ENCODE measurements around the gene CLIP2.
"Not testable (repeated sequence)": the region's sequence is repeated elsewhere in the genome, so short reads cannot be mapped to it uniquely, and the experiment has no call there.

CLIP2 gene

GRCh38 chr7:74405191-74405898 is 116.1 kb downstream of the CLIP2 start:
- Mint-ChIP-seq H3K4me1 (no peaks in the 10 kb centered on the region), H3K9me3 (no peaks in the 10 kb centered on the region), H3K27me3 (no peaks in the 10 kb centered on the region), H3K4me3 (no peak overlapping the region), H3K27ac (no peak overlapping the region)
- ATAC-seq (peak; percentile 15), DNase-seq (no peak)

DNA sequence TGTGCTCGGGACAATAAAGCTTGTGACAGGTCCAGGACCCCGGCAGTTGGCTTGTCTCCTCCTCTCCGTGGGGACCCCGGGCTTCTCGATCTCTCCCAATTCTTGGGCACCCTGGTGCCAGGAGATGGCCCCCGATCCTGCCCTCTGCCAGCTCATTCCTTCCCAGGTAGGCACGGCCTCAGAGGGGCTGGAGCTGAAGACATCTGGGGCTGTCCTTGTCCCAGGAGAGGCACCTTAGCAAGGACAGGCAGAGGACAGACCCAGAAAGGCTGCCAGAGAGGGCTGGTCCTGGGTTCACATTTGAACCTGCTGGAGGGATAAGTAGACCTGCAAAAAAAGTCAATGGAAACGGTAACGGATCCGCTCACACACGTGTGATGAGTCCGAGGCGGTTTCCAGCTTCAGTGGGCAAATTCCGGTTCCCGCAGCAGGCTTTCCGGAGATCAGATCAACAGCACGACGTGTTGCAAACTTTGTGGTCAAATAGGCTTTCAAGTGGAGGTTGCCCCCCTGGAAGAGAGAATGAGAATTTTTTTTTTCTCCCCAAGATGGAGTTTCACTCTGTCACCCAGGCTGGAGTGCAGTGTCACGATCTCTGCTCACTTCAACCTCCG is 116.8 kb downstream of the CLIP2 start:
- ATAC-seq (no peak), DNase-seq (no peak)
- Mint-ChIP-seq H3K27me3 (no peaks in the 10 kb centered on the region), H3K4me3 (no peak overlapping the region), H3K27ac (no peak overlapping the region), H3K9me3 (no peaks in the 10 kb centered on the region), H3K4me1 (no peaks in the 10 kb centered on the region)

GRCh38 chr7:74407958-74408357 is 118.8 kb downstream of the CLIP2 start:
- Mint-ChIP-seq H3K4me1 (no peaks in the 10 kb centered on the region), H3K4me3 (no peak overlapping the region), H3K9me3 (no peaks in the 10 kb centered on the region), H3K27ac (no peak overlapping the region), H3K27me3 (no peaks in the 10 kb centered on the region)
- DNase-seq (no peak), ATAC-seq (no peak)

DNA sequence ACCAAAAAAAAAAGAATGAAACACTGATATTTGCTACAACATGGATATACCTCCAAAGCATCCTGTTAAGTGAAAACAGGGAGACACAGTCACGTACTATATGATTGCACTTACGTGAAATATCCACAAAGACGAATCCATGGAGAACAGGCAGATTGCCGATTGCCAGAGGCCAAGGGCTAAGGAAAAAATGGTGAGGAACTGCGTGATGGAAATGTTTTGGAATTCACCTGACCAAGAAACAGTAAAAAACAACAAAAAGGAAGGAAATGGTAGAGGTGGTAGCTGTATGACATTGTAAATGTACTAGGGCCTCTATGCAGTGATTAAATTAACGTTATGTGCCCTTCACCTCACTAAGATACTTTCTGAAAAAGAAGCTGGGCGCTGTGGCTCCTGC is 120.4 kb downstream of the CLIP2 start:
- Mint-ChIP-seq H3K9me3 (no peaks in the 10 kb centered on the region), H3K27me3 (no peaks in the 10 kb centered on the region), H3K4me3 (no peak overlapping the region), H3K4me1 (no peaks in the 10 kb centered on the region), H3K27ac (no peak overlapping the region)
- no peak for ATAC-seq
- DNase-seq, result no peak

- H3K27me3 Mint-ChIP-seq, result no peaks in the 10 kb centered on the region
- H3K4me3 Mint-ChIP-seq, result no peak overlapping the region
- H3K27ac Mint-ChIP-seq, result no peak overlapping the region
- DNase-seq (no peak), ATAC-seq (no peak)
- H3K9me3 Mint-ChIP-seq, result no peaks in the 10 kb centered on the region
- H3K4me1 Mint-ChIP-seq, result no peaks in the 10 kb centered on the region
Observed at GRCh38 chr7:74410772-74411171, 121.6 kb downstream of the CLIP2 start.

- DNase-seq, H3K27ac Mint-ChIP-seq, H3K9me3 Mint-ChIP-seq, H3K4me3 Mint-ChIP-seq, ATAC-seq, H3K4me1 Mint-ChIP-seq, H3K27me3 Mint-ChIP-seq: not testable (repeated sequence)
Observed at GRCh38 chr7:74411571-74411970, 122.4 kb downstream of the CLIP2 start.

DNA sequence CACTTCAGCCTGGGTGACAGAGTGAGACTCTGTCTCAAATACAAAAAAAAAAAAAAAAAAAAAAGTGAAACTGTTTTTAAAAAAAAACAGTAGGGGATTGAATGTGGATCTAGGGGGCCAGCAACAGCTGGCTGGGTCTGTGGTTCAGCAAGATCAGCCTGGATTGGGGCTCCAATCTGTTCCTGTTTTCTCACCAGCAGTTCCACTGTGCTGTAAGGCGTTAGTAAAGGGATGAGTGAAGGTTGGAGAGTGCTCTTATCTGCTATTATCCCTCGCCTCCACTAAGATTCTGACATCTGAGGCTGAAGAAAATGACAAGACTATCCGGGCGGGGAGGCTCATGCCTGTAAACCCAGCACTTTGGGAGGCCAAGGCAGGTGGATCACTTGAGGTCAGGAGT is 122.8 kb downstream of the CLIP2 start:
- no peak overlapping the region for H3K4me3 Mint-ChIP-seq
- H3K27ac Mint-ChIP-seq, result no peak overlapping the region
- ATAC-seq, result no peak
- no peaks in the 10 kb centered on the region for H3K27me3 Mint-ChIP-seq
- H3K4me1 Mint-ChIP-seq, result no peaks in the 10 kb centered on the region
- DNase-seq, result no peak
- H3K9me3 Mint-ChIP-seq, result no peaks in the 10 kb centered on the region

GRCh38 chr7:74412603-74413002 is 123.4 kb downstream of the CLIP2 start:
- H3K4me3 Mint-ChIP-seq, result no peak overlapping the region
- no peak for DNase-seq

DNA sequence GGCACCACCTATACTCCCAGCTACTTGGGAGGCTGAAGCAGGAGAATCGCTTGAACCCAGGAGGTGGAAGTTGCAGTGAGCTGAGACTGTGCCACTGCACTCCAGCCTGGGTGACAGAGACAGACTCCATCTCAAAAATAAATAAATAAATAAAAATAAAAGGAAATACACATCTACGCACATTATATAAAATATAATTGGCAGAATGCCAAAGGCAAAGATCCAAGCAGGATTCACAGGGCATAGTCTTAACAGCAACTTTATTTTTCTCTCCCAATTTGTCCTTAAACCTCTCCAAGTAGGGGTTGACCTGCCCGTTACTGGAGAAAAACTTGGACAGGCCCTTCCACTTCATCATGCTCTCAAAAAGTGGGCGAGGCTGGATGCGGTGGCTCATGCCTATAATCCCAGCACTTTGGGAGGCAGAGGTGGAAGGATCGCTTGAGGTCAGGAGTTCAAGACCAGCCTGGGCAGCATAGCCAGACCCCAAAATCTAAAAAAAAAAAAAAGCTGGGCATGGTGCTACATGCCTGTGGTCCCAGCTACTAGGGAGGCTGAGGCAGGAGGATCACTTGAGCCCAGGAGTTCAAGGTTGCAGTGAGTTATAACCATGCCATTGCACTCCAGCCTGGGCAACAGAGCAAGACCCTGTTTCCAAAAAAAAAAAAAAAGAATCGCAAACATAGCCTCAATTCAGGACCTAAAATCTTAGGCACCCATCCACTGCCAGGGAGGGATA is 125.6 kb downstream of the CLIP2 start:
- H3K4me1 Mint-ChIP-seq, DNase-seq, H3K9me3 Mint-ChIP-seq, ATAC-seq, H3K27ac Mint-ChIP-seq, H3K27me3 Mint-ChIP-seq, H3K4me3 Mint-ChIP-seq: not testable (repeated sequence)

More at GRCh38 chr7:74412603-74413002, 123.4 kb downstream of the CLIP2 start:
- Mint-ChIP-seq H3K9me3 (no peaks in the 10 kb centered on the region), H3K4me1 (no peaks in the 10 kb centered on the region), H3K27ac (peak overlapping the region in 1 of 2 donors; percentile 83), H3K27me3 (no peaks in the 10 kb centered on the region)
- ATAC-seq, result no peak

GRCh38 chr7:74417419-74417971 is 128.3 kb downstream of the CLIP2 start:
- Mint-ChIP-seq H3K4me1 (no peaks in the 10 kb centered on the region), H3K27me3 (no peaks in the 10 kb centered on the region), H3K4me3 (no peak overlapping the region), H3K9me3 (no peaks in the 10 kb centered on the region), H3K27ac (no peak overlapping the region)
- DNase-seq, result peak; percentile 52 to 60
- peak; percentile 61 for ATAC-seq

DNA sequence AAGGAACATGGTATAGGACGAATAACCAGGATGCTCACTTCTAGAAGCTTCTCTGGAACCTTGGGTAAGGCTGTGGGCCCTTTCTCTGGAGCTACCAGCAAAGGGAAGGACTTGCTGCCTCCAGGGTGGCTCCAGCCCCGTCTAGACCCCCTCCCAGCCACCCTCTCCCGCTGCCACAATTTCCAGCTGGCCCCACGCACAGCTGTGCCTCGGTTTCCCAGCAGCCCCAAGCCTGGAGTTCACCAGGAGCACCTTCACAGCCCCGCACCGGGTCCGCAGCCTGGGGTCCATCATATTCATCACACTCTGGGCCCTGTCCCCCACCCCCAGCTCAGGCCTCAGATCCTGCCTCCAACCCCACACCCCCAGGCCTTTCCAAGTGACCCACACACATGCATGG is 128.9 kb downstream of the CLIP2 start:
- DNase-seq, result no peak
- Mint-ChIP-seq H3K9me3 (no peaks in the 10 kb centered on the region), H3K4me3 (no peak overlapping the region), H3K27me3 (no peaks in the 10 kb centered on the region), H3K4me1 (no peaks in the 10 kb centered on the region), H3K27ac (peak overlapping the region in 1 of 2 donors; percentile 26)
- no peak for ATAC-seq

GRCh38 chr7:74418538-74418937 is 129.3 kb downstream of the CLIP2 start:
- H3K27ac Mint-ChIP-seq, result no peak overlapping the region

DNA sequence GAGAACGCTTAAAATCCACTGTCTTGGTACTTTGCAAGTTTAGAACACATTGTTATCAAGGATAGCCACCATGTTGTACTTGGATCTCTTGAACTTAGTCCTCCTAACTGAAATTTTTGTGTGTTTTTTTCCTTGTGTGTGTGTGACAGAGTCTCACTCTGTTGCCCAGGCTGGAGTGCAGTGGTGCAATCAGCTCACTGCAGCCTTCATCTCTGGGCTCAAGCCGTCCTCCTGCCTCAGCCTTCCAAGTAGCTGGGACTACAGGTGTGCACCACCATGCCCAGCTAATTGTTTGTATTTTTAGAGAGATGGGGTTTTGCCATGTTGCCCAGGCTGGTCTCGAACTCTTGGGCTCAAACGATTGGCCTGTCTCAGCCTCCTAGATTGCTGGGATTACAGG is 130.0 kb downstream of the CLIP2 start:
- not testable (repeated sequence) for H3K27me3 Mint-ChIP-seq, H3K4me1 Mint-ChIP-seq, H3K9me3 Mint-ChIP-seq, ATAC-seq, DNase-seq, H3K27ac Mint-ChIP-seq, H3K4me3 Mint-ChIP-seq

More at GRCh38 chr7:74418538-74418937, 129.3 kb downstream of the CLIP2 start:
- Mint-ChIP-seq H3K27me3 (no peaks in the 10 kb centered on the region), H3K4me1 (no peaks in the 10 kb centered on the region), H3K9me3 (no peaks in the 10 kb centered on the region), H3K4me3 (no peak overlapping the region)
- ATAC-seq (no peak), DNase-seq (no peak)

DNA sequence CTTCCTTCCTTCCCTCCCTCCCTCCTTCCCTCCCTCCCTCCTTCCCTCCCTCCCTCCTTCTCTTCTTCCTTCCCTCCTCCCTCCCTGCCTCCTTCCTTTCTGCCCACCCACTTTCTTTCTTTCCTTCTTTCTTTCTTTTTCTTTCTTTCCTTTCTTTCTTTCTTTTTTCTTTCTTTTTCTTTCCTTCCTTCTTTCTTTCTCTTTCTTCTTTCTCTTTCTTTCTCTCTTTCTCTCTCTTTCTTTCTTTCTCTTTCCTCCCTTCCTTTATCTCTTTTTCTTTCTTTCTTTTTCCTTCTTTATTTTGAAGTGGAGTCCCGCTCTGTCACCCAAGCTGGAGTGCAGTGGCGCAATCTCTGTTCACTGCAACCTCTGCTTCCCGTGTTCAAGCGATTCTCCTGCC is 130.8 kb downstream of the CLIP2 start:
- no peak overlapping the region for H3K4me3 Mint-ChIP-seq
- no peak for ATAC-seq
- no peak overlapping the region for H3K27ac Mint-ChIP-seq
- H3K9me3 Mint-ChIP-seq, result no peaks in the 10 kb centered on the region
- DNase-seq, result no peak
- H3K4me1 Mint-ChIP-seq, result no peaks in the 10 kb centered on the region
- no peaks in the 10 kb centered on the region for H3K27me3 Mint-ChIP-seq

DNA sequence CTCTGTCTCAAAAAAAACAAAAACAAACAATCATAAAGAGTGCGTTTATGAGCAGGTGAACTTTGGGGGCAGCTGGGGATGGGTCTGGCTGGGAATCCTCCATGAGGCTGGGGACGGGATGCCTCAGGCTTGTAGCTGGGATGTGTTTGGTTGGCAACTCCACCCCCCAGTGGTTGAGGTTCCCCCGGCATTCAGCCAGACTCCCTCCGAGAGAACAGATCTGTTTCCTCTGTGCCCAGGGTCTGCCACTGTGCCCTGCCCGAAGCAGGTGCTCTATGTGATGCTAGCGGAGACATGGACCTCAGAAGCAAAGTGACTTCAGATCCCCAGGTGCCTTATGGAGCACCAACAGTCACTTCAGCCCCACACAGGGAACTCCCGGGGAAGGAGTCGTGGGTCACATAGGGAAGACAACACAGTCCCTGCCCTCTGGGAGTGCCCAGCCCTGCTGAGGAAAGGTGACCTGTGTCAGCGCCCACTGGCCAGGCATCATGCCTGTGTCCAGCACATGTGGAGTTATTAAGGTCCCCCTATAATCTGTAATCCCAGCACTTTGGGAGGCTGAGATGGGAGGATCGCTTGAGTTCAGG is 135.2 kb downstream of the CLIP2 start:
- Mint-ChIP-seq H3K4me3 (no peak overlapping the region), H3K27ac (peak overlapping the region in 1 of 2 donors; percentile 59), H3K9me3 (no peaks in the 10 kb centered on the region), H3K27me3 (no peaks in the 10 kb centered on the region), H3K4me1 (no peaks in the 10 kb centered on the region)
- ATAC-seq, result no peak
- no peak for DNase-seq

DNA sequence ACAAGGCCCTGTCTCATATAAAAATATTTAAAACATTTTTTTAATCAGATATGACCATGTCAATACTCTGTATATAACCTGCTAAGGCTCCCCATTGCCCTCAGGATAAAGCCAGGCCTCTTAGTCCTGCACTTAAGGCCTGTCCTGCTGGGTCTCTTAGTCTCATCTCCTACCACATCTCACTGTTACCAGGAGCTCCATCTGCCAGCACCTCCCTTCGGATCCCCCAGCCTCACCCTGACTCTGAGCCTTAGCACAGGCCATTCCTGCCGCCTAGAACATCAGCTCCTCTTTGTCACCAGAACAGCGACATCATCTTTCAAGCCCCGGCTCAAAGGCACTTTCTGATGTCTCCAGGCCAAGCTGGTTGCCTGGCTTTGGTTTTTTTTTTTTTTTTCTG is 138.8 kb downstream of the CLIP2 start:
- no peak overlapping the region for H3K27ac Mint-ChIP-seq
- DNase-seq, result no peak
- H3K4me3 Mint-ChIP-seq, result no peak overlapping the region
- H3K9me3 Mint-ChIP-seq, result no peaks in the 10 kb centered on the region
- no peak for ATAC-seq
- no peaks in the 10 kb centered on the region for H3K27me3 Mint-ChIP-seq
- H3K4me1 Mint-ChIP-seq, result no peaks in the 10 kb centered on the region

Data from stimulated activated naive CD8-positive, alpha-beta T cell treated with anti-CD3 and anti-CD28 coated beads, Interleukin-15, amount 100 ng/mL, for 72 hours (primary cell).